Measurements from ENCODE around the gene ZZZ3.
"Not testable (repeated sequence)": the region's sequence is repeated elsewhere in the genome, so short reads cannot be mapped to it uniquely, and the experiment has no call there.

DNA sequence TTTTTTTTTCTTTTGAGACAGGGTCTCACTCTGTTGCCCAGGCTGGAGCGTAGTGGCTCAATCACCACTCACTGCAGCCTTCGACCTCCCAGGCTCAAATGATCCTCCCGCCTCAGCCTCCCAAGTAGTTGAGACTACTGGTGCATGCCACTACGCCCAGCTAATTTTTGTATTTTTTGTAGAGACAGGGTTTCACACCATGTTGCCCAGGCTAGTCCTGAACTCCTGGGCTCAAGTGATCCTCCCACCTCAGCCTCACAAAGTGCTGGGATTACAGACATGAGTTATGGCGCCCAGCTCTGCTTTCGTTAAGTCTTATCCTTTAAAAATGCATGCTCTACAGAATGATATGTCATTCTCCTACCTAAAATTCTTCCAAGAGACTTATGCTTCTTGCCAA, 36.2 kb downstream of the ZZZ3 start:
- TF ChIP-seq, protein P1, sequence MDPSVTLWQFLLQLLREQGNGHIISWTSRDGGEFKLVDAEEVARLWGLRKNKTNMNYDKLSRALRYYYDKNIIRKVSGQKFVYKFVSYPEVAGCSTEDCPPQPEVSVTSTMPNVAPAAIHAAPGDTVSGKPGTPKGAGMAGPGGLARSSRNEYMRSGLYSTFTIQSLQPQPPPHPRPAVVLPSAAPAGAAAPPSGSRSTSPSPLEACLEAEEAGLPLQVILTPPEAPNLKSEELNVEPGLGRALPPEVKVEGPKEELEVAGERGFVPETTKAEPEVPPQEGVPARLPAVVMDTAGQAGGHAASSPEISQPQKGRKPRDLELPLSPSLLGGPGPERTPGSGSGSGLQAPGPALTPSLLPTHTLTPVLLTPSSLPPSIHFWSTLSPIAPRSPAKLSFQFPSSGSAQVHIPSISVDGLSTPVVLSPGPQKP (IDR thresholded peaks at IDR 0.05; ENCODE audit: low read depth, low read length): not testable (repeated sequence)
- not testable (repeated sequence) for TF ChIP-seq RAD21 (conservative IDR thresholded peaks at IDR 0.05 in 1 of 2, IDR thresholded peaks at IDR 0.05 in 1 of 2); EP300 (IDR thresholded peaks at IDR 0.05); RARB (CRISPR knock-in tag; IDR thresholded peaks at IDR 0.05); POLR2A (IDR thresholded peaks at IDR 0.05; ENCODE audit: low read length); HOXA7 (CRISPR knock-in tag; IDR thresholded peaks at IDR 0.05)
- TF ChIP-seq, protein P2, sequence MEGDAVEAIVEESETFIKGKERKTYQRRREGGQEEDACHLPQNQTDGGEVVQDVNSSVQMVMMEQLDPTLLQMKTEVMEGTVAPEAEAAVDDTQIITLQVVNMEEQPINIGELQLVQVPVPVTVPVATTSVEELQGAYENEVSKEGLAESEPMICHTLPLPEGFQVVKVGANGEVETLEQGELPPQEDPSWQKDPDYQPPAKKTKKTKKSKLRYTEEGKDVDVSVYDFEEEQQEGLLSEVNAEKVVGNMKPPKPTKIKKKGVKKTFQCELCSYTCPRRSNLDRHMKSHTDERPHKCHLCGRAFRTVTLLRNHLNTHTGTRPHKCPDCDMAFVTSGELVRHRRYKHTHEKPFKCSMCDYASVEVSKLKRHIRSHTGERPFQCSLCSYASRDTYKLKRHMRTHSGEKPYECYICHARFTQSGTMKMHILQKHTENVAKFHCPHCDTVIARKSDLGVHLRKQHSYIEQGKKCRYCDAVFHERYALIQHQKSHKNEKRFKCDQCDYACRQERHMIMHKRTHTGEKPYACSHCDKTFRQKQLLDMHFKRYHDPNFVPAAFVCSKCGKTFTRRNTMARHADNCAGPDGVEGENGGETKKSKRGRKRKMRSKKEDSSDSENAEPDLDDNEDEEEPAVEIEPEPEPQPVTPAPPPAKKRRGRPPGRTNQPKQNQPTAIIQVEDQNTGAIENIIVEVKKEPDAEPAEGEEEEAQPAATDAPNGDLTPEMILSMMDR (IDR thresholded peaks at IDR 0.05): not testable (repeated sequence)

All from A549 (cell line).